Measurements from ENCODE around the gene FAM181B.

- TF ChIP-seq, protein P1, sequence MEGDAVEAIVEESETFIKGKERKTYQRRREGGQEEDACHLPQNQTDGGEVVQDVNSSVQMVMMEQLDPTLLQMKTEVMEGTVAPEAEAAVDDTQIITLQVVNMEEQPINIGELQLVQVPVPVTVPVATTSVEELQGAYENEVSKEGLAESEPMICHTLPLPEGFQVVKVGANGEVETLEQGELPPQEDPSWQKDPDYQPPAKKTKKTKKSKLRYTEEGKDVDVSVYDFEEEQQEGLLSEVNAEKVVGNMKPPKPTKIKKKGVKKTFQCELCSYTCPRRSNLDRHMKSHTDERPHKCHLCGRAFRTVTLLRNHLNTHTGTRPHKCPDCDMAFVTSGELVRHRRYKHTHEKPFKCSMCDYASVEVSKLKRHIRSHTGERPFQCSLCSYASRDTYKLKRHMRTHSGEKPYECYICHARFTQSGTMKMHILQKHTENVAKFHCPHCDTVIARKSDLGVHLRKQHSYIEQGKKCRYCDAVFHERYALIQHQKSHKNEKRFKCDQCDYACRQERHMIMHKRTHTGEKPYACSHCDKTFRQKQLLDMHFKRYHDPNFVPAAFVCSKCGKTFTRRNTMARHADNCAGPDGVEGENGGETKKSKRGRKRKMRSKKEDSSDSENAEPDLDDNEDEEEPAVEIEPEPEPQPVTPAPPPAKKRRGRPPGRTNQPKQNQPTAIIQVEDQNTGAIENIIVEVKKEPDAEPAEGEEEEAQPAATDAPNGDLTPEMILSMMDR (IDR thresholded peaks at IDR 0.05; ENCODE audit: low read depth, low read length), result no peak
- TF ChIP-seq EZH2phosphoT487 (IDR thresholded peaks at IDR 0.05; ENCODE audit: low read depth), result no peak
These were observed 24.1 kb upstream of the FAM181B start for GRCh38 chr11:82757660-82758357.
